ENCODE measurements around the gene ZNF277.

DNA sequence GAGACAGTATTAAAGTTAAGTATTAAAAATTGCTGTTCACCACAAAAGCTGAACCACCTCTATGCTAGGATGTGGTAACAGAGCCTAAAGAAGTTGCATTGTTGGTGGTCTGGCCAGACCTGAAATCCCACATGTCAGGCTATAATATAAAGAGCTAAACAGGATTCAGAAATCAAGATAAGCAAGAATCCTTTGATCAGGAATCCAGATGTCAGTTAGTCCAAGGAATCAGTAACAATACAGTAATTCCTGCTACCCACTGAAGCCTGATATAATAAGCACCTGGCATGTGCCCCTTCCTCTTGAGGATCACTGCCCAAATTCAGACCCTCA lies 48.9 kb downstream of the ZNF277 start:
- TF ChIP-seq, protein P1, sequence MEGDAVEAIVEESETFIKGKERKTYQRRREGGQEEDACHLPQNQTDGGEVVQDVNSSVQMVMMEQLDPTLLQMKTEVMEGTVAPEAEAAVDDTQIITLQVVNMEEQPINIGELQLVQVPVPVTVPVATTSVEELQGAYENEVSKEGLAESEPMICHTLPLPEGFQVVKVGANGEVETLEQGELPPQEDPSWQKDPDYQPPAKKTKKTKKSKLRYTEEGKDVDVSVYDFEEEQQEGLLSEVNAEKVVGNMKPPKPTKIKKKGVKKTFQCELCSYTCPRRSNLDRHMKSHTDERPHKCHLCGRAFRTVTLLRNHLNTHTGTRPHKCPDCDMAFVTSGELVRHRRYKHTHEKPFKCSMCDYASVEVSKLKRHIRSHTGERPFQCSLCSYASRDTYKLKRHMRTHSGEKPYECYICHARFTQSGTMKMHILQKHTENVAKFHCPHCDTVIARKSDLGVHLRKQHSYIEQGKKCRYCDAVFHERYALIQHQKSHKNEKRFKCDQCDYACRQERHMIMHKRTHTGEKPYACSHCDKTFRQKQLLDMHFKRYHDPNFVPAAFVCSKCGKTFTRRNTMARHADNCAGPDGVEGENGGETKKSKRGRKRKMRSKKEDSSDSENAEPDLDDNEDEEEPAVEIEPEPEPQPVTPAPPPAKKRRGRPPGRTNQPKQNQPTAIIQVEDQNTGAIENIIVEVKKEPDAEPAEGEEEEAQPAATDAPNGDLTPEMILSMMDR (IDR thresholded peaks at IDR 0.05) = no peak
- TF ChIP-seq POLR2A (IDR thresholded peaks at IDR 0.05) = no peak

Data from vagina (tissue), 2 donors.